Dedifferentiated amniotic fluid mesenchymal stem cell (primary cell): ENCODE measurements around the gene TANGO2.

Experiments
- DNase-seq: peaks from one replicate; pipeline ENCODE4 v3.0.0-alpha.2; 2016; ENCODE audit errors: extremely low spot score

Gene TANGO2

GRCh38 chr22:20026204-20026908 lies 5.4 kb downstream of the TANGO2 start:
- DNase-seq: no peak

DNA sequence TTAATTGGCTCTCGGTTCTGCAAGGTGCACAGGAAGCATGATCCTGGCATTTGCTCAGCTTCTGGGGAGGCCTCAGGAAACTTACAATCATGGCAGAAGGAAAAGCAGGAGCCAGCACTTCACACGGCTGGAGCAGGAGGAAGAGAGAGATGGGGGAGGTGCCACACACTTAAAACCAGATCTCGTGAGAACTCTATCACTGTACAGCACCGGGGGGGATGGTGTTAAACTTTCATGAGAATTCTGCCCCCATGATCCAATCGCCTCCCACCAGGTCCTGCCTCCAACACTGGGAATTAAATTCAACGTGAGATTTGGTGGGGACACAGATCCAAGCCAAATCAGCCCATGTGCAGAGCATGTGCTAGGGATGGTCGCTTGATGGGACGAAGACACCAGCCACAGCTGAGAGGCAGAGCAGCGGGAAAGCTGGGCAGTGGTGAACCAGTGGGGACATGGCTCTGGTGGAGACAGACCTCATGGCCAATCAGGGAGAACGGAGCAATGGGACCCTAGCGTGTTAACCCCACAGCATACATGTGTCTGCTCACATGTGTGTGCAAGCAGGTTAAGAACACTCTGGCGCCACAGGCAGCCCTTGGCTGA lies 6.2 kb downstream of the TANGO2 start:
- no peak for DNase-seq

- no peak for DNase-seq
Measured at GRCh38 chr22:20027966-20028854, 7.3 kb downstream of the TANGO2 start.

DNA sequence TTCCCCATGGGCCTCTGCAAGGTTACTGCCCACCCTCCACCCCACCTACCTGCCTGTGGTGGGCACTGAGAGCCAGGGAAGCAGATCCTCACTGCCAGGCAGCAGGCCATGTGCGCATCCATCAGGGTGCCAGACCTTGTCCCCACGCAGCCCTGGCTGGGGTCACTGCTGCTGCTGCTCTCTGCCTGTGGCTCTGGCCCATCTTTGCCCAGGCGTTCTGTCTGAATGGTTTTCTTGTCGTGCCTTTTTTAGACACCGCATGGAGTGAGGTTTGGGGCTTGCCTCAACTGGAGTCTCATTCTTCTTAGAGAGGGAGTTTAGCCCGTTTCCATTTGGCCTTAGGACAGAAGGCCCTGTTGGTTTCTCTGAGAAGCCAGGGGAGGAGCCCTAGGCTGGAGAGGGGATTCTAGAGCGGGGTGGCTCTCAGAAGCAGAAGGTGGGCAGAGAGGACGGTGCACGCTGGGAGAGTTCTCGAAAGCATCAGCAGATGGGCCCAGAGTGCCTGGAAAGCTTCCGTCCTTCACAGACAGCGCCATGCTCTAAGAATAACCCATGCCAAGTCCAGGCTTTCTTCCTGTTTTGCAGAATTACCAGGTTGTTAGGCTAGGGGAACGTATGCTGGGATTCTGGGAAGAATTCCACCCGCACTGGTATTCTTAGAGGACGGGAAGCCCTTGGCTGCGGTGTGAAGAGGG lies 8.1 kb downstream of the TANGO2 start:
- no peak for DNase-seq

GRCh38 chr22:20029550-20030225 lies 8.8 kb downstream of the TANGO2 start:
- no peak for DNase-seq

DNA sequence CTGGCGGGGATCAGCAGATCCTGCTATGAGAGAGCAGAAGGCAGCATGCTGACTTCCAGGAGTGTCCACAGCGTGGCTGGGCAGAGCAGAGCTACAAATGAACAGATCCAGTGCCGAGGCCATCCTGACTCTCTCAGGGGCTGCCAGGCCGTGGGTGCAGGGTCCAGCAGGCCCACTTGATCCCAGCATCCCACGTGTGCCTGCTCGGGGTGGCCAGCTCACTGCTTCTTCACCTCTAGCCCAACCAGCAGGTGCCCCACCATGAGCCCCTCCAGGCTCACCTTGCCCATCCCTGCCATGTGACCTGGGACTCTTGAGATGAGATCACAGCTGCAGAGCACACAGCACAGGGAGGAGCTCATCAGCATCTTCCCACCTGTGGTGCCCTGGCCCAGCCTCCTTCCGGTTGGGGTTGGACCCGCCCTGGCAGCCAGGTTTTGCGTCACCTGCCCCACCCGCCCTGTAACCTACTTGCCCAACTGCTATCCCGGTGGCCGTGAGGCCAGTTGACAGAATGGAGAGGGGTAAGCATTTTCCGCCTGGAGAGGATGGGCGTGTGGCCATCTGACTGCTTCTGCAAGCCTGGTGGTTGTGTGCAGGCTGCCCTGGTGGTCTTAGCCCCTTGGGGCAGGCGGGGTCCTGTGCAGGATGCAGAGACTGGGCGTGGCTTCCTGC lies 11.0 kb downstream of the TANGO2 start:
- no peak for DNase-seq

GRCh38 chr22:20032407-20032991 lies 11.6 kb downstream of the TANGO2 start:
- no peak for DNase-seq

DNA sequence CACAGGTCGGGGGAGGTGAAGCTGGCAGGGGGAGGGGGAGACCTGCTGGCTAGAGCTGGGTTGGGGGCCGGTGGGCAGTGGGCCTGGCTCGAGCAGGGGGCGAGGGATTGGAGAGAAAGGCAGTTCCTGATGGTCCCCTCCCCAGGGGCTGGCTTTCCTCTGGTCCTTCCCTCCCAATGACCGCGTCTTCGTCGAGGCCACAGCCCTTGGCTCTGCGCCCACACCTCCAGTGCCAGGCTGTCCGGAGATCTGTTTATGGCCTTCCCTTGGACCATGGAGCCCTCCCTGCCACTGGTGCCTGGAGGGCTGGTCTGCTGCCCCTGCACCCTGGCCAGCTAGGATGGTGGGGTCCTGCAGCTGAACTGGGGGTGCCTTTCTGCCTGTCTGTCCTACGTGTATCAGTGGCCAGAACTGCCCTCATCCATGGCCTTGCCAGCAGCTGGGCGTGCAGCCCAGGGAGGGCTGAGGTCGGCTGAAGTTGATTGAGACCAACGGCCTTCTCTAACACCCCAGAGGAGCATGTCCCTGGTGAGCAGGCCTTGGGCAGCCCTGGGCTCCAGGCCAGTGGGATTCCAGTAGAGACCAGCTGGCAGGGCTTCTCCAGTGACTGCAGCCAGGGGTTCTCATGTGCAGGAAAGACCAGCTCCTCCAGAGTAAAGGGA lies 12.3 kb downstream of the TANGO2 start:
- no peak for DNase-seq

GRCh38 chr22:20034143-20034542 lies 13.2 kb downstream of the TANGO2 start:
- no peak for DNase-seq

GRCh38 chr22:20035375-20036083 lies 14.6 kb downstream of the TANGO2 start:
- DNase-seq: no peak

- DNase-seq: no peak
Measured at GRCh38 chr22:20036084-20036482, 15.2 kb downstream of the TANGO2 start.

- no peak for DNase-seq
Measured at GRCh38 chr22:20036535-20037392, 15.9 kb downstream of the TANGO2 start.

GRCh38 chr22:20037419-20037818 lies 16.5 kb downstream of the TANGO2 start:
- DNase-seq: no peak

GRCh38 chr22:20038574-20038973 lies 17.7 kb downstream of the TANGO2 start:
- no peak for DNase-seq

GRCh38 chr22:20039683-20040325 lies 18.9 kb downstream of the TANGO2 start:
- DNase-seq: no peak

GRCh38 chr22:20040327-20041200 lies 19.7 kb downstream of the TANGO2 start:
- DNase-seq: no peak
